ENCODE measurements around the gene TBXAS1. TPM values are rescaled to one million over a fixed set of nuclear protein-coding genes. Genes with fewer than 3 reads are reported as not detected.

TBXAS1 gene
- total RNA-seq, 1 experiment from 2014 or later = 2.3 TPM

GRCh38 chr7:139873593-139874301, 44.7 kb downstream of the TBXAS1 start:
- Mint-ChIP-seq H3K36me3 (no peaks in the 10 kb centered on the region), H3K27me3 (ENCODE audit: low read depth) (no peaks in the 10 kb centered on the region), H3K27ac (no peak overlapping the region), H3K9me3 (no peaks in the 10 kb centered on the region), H3K4me3 (no peak overlapping the region), H3K4me1 (no peaks in the 10 kb centered on the region)
- POLR2A ChIA-PET = interaction anchor here (0.5 kb wide), 1 partner anchor 392 kb away, joined by 6 read pairs; no protein-coding TSS in a partner anchor
- no peak for ATAC-seq
- no peak for DNase-seq (ENCODE audit: low spot score)
- CTCF ChIA-PET = no interaction called here
- TF ChIP-seq STAT6 (CRISPR knock-in tag; conservative IDR thresholded peaks at IDR 0.05; ENCODE audit: low read depth) = no peak

GRCh38 chr7:139874302-139874629, 45.2 kb downstream of the TBXAS1 start:
- H3K27ac Mint-ChIP-seq = no peak overlapping the region
- POLR2A ChIA-PET = interaction anchor here (0.5 kb wide), 1 partner anchor 392 kb away, joined by 6 read pairs; no protein-coding TSS in a partner anchor
- H3K36me3 Mint-ChIP-seq = no peaks in the 10 kb centered on the region
- TF ChIP-seq NR2C2 (CRISPR knock-in tag; IDR thresholded peaks at IDR 0.05) (no peak), FOXP4 (CRISPR knock-in tag; IDR thresholded peaks at IDR 0.05) (no peak), ZNF423 (CRISPR knock-in tag; IDR thresholded peaks at IDR 0.05) (no peak), CREB1 (CRISPR knock-in tag; IDR thresholded peaks at IDR 0.05) (no peak), CBFB (CRISPR knock-in tag; IDR thresholded peaks at IDR 0.05; ENCODE audit: low read depth) (no peak), ZNF532 (CRISPR knock-in tag; IDR thresholded peaks at IDR 0.05; ENCODE audit: borderline replicate concordance) (no peak), ATF3 (CRISPR knock-in tag; conservative IDR thresholded peaks at IDR 0.05) (no peak), AFF4 (CRISPR knock-in tag; IDR thresholded peaks at IDR 0.05; ENCODE audit: borderline replicate concordance) (no peak), ZNF317 (CRISPR knock-in tag; IDR thresholded peaks at IDR 0.05; ENCODE audit: borderline replicate concordance, low read depth) (no peak), JAZF1 (CRISPR knock-in tag; IDR thresholded peaks at IDR 0.05) (no peak), ATF2 (CRISPR knock-in tag; IDR thresholded peaks at IDR 0.05; ENCODE audit: borderline replicate concordance, low read depth) (no peak), ZNF263 (CRISPR knock-in tag; IDR thresholded peaks at IDR 0.05; ENCODE audit: low read depth) (no peak), ZNF425 (CRISPR knock-in tag; conservative IDR thresholded peaks at IDR 0.05) (no peak), ATF1 (CRISPR knock-in tag; IDR thresholded peaks at IDR 0.05) (no peak), SMAD4 (CRISPR knock-in tag; IDR thresholded peaks at IDR 0.05) (no peak)

More at GRCh38 chr7:139874302-139874629, 45.2 kb downstream of the TBXAS1 start:
- H3K4me3 Mint-ChIP-seq = no peak overlapping the region
- no peaks in the 10 kb centered on the region for H3K27me3 Mint-ChIP-seq (ENCODE audit: low read depth)
- H3K9me3 Mint-ChIP-seq = no peaks in the 10 kb centered on the region
- no peaks in the 10 kb centered on the region for H3K4me1 Mint-ChIP-seq
- DNase-seq (ENCODE audit: low spot score) (no peak), ATAC-seq (no peak)
- CTCF ChIA-PET = no interaction called here

Measured in WTC11 (cell line).